GM12878 (cell line): ENCODE data around the gene MAP3K10. TPM values are rescaled to one million over a fixed set of nuclear protein-coding genes. Genes with fewer than 3 reads are reported as not detected.

Experiments used
- ATAC-seq: fragments of 200-7000 bp; cut with Tn5 transposase; 3 replicates; pipeline ENCODE4 v1.9.1; 2020; ENCODE audit warnings: mild to moderate bottlenecking, moderate library complexity
- BruUV-seq: library from RNA; stranded (reverse); fragments of 400-500 nt; replicated peaks from 2 replicates; lab custom pipeline; 2021; lab: Mats Ljungman, UMichigan
- CTCF ChIA-PET: fragments of 300-600 bp; sonication (Branson Sonifier 250); formaldehyde crosslinking; extraction: SDS; loops from one replicate; lab custom pipeline; 2021; ENCODE audit warnings: inconsistent platforms; lab: Yijun Ruan, JAX
- POLR2A ChIA-PET: fragments of 350-600 bp; formaldehyde crosslinking; extraction: SDS; loops from one replicate; lab custom pipeline; 2021; ENCODE audit warnings: inconsistent platforms; lab: Charles Lee
- RAD21 ChIA-PET: fragments of 300-600 bp; sonication (Branson Sonifier 250); formaldehyde crosslinking; loops from one replicate; lab custom pipeline; 2023; ENCODE audit warnings: antibody characterized with exemption; ENCODE audit not compliant: unreplicated experiment; lab: Charles Lee
- SMC1A ChIA-PET: fragments of 300-600 bp; sonication (Branson Sonifier 250); formaldehyde crosslinking; loops from one replicate; lab custom pipeline; 2023; ENCODE audit not compliant: unreplicated experiment, uncharacterized antibody; lab: Charles Lee
- DNase-seq: peaks from one replicate; pipeline ENCODE4 v3.0.0-alpha.2; 2011; ENCODE audit warnings: low read depth, low spot score
- FAIRE-seq: peaks from 3 replicates; lab custom pipeline; 2011; peaks lifted over from hg19 to GRCh38; lab: Jason Lieb, UNC
- H2AFZ ChIP-seq: 2 replicates; pipeline ENCODE4 v1.6.0; 2011; ENCODE audit warnings: low read depth, low read length, control low read depth; ENCODE audit not compliant: control insufficient read depth
- H3K27ac ChIP-seq: 2 replicates; pipeline ENCODE4 v1.5.1; 2011; ENCODE audit warnings: control low read depth; ENCODE audit not compliant: control insufficient read depth, insufficient read depth
- H3K27me3 ChIP-seq, 2 experiments: replicated peaks in 1 of 2; 2 replicates each; pipeline versions ENCODE4 v1.6.0 to v1.6.1; 2011; ENCODE audit warnings: low read length in 1 of 2; ENCODE audit not compliant: control insufficient read depth in 2 of 2, insufficient read depth in 2 of 2
- H3K36me3 ChIP-seq, 2 experiments: 2 replicates each; pipeline ENCODE4 v1.5.1; 2011; ENCODE audit warnings: low read length in 1 of 2; ENCODE audit not compliant: control insufficient read depth in 2 of 2, insufficient read depth in 2 of 2
- H3K4me1 ChIP-seq: 2 replicates; pipeline ENCODE4 v1.6.1; 2011; ENCODE audit warnings: mild to moderate bottlenecking, low read length, moderate library complexity, mixed read lengths; ENCODE audit not compliant: control insufficient read depth, insufficient read depth
- H3K4me2 ChIP-seq: 2 replicates; pipeline ENCODE4 v1.6.0; 2011; ENCODE audit warnings: control low read depth; ENCODE audit not compliant: control insufficient read depth, insufficient read depth
- H3K4me3 ChIP-seq: fragments of 200-600 bp; sonication (generic); 2 replicates; pipeline ENCODE4 v1.5.1; 2016
- H3K79me2 ChIP-seq: 2 replicates; pipeline ENCODE4 v1.6.0; 2011; ENCODE audit warnings: low read length; ENCODE audit not compliant: control insufficient read depth, insufficient read depth
- H3K9ac ChIP-seq: 2 replicates; pipeline ENCODE4 v1.8.0; 2011; ENCODE audit warnings: low read length, control low read depth, mixed read lengths; ENCODE audit not compliant: control insufficient read depth, insufficient read depth
- H3K9me3 ChIP-seq: replicated peaks from 3 replicates; pipeline ENCODE4 v1.5.1; 2011; ENCODE audit warnings: mild to moderate bottlenecking, low read length; ENCODE audit not compliant: control insufficient read depth, insufficient read depth
- H4K20me1 ChIP-seq: 2 replicates; pipeline ENCODE4 v1.6.0; 2011; ENCODE audit not compliant: control insufficient read depth, insufficient read depth
- CEBPZ ChIP-seq: fragments of 150-350 bp; IDR thresholded peaks from 2 replicates; pipeline ENCODE4 v1.6.1; 2016; ENCODE audit warnings: low read depth, low read length
- KLF5 ChIP-seq: fragments of 450-650 bp; IDR thresholded peaks from 2 replicates; pipeline ENCODE4 v1.6.1; 2014; ENCODE audit warnings: mild to moderate bottlenecking; ENCODE audit not compliant: partially characterized antibody
- PRDM15 ChIP-seq: fragments of 450-650 bp; formaldehyde crosslinking; IDR thresholded peaks from 2 replicates; pipeline ENCODE4 v1.4.0; 2020; ENCODE audit warnings: mild to moderate bottlenecking, moderate library complexity
- SKIL ChIP-seq: fragments of 450-650 bp; IDR thresholded peaks from 2 replicates; pipeline ENCODE4 v1.6.1; 2017; ENCODE audit warnings: mild to moderate bottlenecking, low read depth, inconsistent platforms; ENCODE audit not compliant: poor library complexity, severe bottlenecking
- ZBTB33 ChIP-seq: fragments of 450-650 bp; IDR thresholded peaks from 2 replicates; pipeline ENCODE4 v1.6.1; 2017; ENCODE audit warnings: mild to moderate bottlenecking
- ZBTB4 ChIP-seq: fragments of 450-650 bp; formaldehyde crosslinking; IDR thresholded peaks from 2 replicates; pipeline ENCODE4 v1.4.0; 2022; ENCODE audit warnings: mild to moderate bottlenecking, moderate library complexity
- WGBS: methylation state at CpG from one replicate; pipeline ENCODE4 v1.1.6; 2016; ENCODE audit warnings: low lambda C conversion rate; ENCODE audit not compliant: insufficient replicate concordance, insufficient coverage; ENCODE audit errors: missing lambda C conversion rate; 5-methylcytosine and 5-hydroxymethylcytosine counted together
- in situ Hi-C: fragments of 300-500 bp; cut with MboI; formaldehyde crosslinking; loops from 9 replicates; pipeline ENCODE4 v1.14.3; 2018; ENCODE audit warnings: mixed read lengths
- intact Hi-C: fragments of 100-400 bp; cut with micrococcal nuclease; formaldehyde crosslinking; loops from one replicate; pipeline ENCODE4 v1.14.2; 2022; ENCODE audit not compliant: unreplicated experiment
- polyA plus RNA-seq, 11 experiments: library from polyadenylated mRNA; depleted of rRNA in 4 of 11; unstranded in 6 of 11; stranded (reverse) in 5 of 11; fragments of >200 nt; fragmentation: Nextera tagmentation in 4 of 11; fragmentation: Illumina TruSeq in 1 of 11; extraction: Ambion mirVana in 4 of 11; extraction: Trizol in 1 of 11; gene quantifications; 1 replicate in 1 of 11; 2 replicates in 10 of 11; pipeline versions ENCODE4 v1.2.1 to v1.2.3, GENCODE V29; 2011 to 2016; ENCODE audit warnings: inconsistent platforms in 2 of 11, missing spikeins in 2 of 11, low read depth in 1 of 11
- total RNA-seq, 4 experiments: library from RNA; depleted of rRNA in 3 of 4; stranded (reverse); fragments of >200 nt in 3 of 4; fragmentation: Illumina TruSeq in 1 of 4; extraction: Trizol in 1 of 4; gene quantifications; 2 replicates each; pipeline versions ENCODE4 v1.2.1 to v1.2.3, GENCODE V29; 2013 to 2021

The MAP3K10 gene
- total and polyA plus RNA-seq, 10 of the 15 experiments (the other 5 are each of a cell fraction or from before 2014, with no cell fraction given): 0.11 to 16.6 (median 2.6) TPM

GRCh38 chr19:40208602-40209001, 17.4 kb downstream of the MAP3K10 start:
- Histone ChIP-seq H3K4me3 (no peak overlapping the region), H3K27ac (no peak overlapping the region), H3K27me3 (no peaks in the 10 kb centered on the region), H3K36me3 (no peaks in the 10 kb centered on the region; a peak in 1 of 4 replicates), H3K9ac (no peak overlapping the region), H4K20me1 (no peaks in the 10 kb centered on the region), H3K4me1 (no peaks in the 10 kb centered on the region), H3K4me2 (no peak overlapping the region), H3K9me3 (no peaks in the 10 kb centered on the region), H3K79me2 (no peaks in the 10 kb centered on the region), H2AFZ (no peak overlapping the region)
- ChIA-PET POLR2A (no interaction called here), SMC1A (interaction anchor here (0.8 kb wide), 1 partner anchor 64 kb away, joined by 3 read pairs; no protein-coding TSS in a partner anchor), RAD21 (no interaction called here), CTCF (interaction anchor here (0.8 kb wide), 1 partner anchor 27 kb away, joined by 4 read pairs; no protein-coding TSS in a partner anchor)
- DNase-seq (no peak), ATAC-seq (no peak), FAIRE-seq (no peak)
- in situ Hi-C loops: no loop called here
- WGBS: 96% methylated on average over 5 of the region's 5 CpGs
- no TSS peak for BruUV-seq
- intact Hi-C loops: no loop called here
- TF ChIP-seq SKIL: no peak
- TF ChIP-seq KLF5: no peak
- no peak for TF ChIP-seq PRDM15 (CRISPR knock-in tag)
- TF ChIP-seq CEBPZ: no peak
- no peak for TF ChIP-seq ZBTB33
- TF ChIP-seq ZBTB4 (CRISPR knock-in tag): no peak
